Hematopoietic multipotent progenitor cell treated with erythropoietin and hydrocortisone succinate and interleukin-3 and kit ligand, for 15 days (in vitro differentiated cells): ENCODE data around the gene UBR4.
"Not testable (repeated sequence)": the region's sequence is repeated elsewhere in the genome, so short reads cannot be mapped to it uniquely, and the experiment has no call there.

ENCODE experiments used
- DNase-seq: peaks from one replicate; pipeline ENCODE4 v3.0.0-alpha.2; 2015; ENCODE audit warnings: low spot score

Gene UBR4

DNA sequence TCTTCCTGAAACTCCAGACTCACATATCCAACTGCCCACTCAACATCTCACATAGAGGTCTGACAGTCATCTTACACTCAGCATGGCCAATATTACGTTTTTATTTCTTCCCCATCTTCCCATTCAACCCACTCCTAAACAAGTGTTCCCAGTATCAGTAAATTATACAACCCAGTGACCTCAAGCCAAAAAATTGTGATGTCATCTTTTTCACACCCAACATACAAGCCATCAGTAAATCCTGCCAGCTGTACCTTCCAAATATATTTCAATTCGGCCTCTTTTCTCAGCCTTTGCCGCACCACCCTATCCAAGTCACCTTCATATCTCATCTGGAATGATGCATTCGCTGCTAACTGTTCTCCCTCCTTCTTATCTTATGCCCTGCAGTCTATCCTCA lies 19.6 kb downstream of the UBR4 start:
- no peak for DNase-seq

DNA sequence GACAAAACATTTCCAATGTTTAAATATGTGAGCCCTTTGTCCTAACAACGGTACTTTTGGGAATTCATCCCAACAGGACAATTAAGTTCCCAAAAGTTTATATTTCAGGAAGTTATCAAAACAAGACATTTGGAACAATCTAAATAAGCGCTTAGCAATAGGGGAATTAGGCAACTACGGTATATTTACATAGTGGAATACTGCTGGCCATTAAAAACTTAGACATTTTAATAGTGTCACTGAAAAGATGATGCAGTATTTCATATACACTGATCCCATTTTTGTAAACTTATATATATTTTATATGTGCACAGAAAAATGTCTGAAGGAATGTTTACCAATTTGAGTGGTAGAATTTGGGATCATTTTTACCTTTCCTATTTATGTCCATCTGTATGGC lies 20.8 kb downstream of the UBR4 start:
- no peak for DNase-seq

DNA sequence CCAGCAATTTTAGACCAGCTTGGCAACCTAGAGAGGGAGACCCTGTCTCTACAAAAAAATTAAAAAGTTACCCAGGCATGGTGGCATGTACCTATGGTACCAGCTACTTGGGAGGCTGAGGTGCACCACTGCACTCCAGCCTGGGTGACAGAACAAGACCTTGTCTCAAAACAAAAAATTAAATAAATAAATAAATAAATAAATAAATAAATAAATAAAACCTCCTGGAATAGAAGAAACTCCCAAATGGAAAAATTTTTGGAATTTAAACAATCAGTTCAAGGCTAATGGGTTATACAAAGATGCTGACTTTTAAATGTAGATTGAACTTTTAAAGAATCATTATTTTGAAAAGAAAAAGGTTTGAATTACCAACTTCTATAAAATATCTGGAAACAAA lies 22.2 kb downstream of the UBR4 start:
- no peak for DNase-seq

DNA sequence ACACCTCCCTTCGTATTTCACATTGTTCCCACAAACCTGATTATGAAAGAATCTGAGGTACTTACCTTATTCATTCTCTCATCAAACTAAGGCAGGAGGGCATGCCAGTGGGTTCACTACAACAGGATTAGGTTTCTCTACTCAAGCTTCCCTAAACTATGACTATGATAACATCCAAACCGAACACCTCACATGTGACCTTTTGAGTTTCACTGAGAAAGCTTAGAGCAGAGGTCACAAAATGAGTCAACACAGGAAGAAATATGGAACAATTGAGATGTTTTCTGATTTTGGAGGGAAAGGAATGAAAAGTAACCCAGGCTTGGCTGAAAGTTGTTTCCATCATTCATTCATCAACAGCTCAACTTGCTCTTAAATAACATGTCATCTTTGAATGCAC lies 24.1 kb downstream of the UBR4 start:
- no peak for DNase-seq

DNA sequence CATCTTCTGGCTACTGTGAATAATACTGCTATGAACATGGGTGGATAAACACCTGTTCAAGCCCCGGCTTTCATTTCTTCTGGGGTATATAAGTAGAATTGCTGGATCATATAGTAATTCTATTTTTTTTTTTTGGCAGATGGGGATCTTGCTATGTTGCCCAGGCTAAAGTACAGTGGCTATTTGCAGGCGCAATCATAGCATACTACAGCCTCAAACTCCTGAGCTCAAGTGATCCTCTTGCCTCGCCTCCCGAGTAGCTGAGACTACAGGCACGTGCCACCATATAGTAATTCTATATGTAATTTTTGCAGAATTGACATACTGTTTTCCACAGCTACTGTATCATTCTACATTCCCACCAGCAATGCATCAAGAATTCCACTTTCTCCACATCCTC lies 27.8 kb downstream of the UBR4 start:
- DNase-seq = no peak

DNA sequence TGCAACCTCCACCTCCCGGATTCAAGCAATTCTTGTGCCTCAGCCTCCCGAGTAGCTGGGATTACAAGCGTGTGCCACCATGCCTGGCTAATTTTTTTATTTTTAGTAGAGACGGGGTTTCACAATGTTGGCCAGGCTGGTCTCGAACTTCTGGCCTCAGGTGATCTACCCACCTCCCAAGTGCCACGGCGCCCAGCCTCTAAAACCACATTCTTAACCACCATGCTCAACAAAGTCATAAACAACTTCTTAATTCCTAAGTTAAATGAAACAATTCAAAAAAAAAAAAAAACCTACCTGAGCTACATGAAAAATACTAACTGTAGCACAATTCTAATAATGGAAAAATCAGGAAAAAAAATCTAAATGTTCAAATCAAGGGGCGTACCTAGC lies 29.8 kb downstream of the UBR4 start:
- not testable (repeated sequence) for DNase-seq

DNA sequence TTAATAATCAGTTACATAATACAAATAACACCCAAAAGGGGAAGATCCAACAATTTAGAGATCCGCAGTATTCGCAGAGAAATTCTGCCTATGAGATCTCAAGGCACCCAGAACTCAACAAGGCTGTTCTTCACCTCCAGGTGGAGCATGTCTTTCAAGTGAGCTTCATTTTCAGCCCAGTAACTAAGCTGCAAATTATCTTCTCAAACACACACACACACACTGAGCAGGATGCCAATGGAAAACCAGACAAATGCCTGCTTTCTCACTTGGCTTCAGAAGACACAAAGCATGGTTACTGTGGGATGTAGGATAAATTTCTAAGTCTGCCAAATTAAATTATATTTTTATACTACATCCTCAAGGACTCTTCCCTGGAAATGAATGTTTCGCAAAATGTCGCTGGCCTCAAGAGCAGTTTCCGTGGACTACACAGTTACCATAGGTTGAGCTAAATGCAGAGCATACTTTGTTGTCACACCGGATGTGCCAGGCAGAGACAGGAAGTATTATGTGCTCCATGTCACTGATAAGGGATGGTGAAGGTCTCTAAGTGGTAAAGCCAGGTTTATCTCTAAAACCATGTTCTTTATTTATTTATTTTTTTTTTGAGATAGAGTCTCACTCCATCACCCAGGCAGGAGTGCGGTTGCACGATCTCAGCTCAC lies 30.3 kb downstream of the UBR4 start:
- DNase-seq = peak; percentile 67

DNA sequence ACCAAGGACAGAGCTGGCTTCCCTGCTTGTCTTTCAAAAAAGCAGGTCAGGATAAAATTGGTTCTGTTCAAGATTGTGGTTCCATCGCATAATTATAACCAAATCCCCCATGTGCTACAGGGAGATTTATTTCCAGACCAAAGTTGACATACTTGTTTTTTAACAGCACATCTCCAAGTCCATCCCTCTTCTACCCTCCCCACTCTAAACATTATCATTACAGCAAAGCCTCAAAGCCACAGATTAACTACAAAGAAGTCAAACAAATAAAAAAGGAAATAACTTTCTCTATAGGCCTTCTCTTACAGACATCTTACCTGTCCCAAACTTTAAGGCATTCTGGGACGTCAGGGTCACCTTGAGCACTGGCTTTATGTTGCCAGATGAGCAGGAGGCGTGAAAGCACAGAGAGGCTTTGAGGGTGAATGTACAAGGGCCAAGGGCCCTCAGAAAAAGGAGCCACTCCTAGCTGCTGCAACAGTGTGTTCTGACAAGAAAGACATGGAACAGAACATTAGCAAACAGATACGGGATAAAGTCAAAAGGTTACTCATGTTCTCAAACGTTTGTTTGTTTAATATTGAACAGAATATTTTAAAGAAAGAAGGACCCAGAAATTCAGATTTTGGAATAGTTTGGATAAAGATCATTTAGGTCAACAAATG lies 31.2 kb downstream of the UBR4 start:
- no peak for DNase-seq

DNA sequence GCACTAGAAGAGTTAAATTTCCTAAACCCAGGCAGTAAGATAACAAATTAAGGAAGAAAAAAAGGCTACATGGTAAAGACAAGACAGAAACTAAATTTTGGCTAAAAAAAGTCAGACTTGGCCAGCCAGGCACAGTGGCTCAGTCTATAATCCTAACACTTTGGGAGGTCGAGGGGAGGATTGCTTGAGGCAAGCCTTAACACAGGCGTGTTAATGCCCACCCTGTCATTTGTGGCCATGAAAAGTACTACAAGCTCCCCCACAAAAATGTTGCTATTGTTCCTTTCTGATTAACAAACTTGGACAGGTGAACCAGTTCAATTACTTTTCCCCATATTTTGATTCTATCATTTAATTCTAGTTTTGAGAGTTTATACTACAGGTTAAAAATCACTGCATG lies 32.3 kb downstream of the UBR4 start:
- DNase-seq = no peak

DNA sequence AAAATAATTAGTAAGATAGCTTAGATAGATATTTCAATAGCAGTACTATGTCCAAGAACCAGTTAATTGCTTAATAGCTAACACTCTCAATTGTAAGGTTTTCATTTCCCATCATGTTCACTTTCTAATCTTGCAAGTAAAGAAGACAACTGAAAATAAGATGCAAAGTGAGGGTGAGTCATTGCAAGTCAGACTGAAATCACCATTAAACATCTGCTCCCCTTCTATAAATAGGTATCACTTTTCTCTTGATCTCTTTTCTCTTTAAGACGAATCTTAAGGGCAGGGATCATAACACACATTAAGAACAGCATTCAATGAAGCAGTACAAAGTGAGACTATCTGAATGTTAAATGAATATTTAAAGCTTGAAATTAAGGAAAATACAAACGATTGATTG lies 40.4 kb downstream of the UBR4 start:
- DNase-seq = no peak

DNA sequence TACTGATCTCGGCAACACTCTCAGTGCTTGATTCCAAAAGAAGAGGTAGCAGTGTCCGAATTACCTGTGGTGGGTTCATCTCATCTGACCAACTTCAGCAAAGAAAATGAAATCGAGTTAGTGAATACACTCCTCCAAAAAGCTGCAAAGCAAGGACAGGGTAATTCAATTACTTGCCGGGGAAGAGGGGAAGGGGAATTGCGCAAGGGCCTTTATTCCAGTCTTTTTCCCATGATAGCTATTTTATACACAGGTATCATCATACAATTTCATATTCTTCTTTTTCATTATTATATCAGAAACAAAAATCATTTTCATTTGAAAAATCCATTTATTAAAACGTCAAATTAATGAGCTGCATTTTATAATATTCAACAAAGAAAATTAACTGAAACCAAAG lies 42.9 kb downstream of the UBR4 start:
- DNase-seq = no peak

DNA sequence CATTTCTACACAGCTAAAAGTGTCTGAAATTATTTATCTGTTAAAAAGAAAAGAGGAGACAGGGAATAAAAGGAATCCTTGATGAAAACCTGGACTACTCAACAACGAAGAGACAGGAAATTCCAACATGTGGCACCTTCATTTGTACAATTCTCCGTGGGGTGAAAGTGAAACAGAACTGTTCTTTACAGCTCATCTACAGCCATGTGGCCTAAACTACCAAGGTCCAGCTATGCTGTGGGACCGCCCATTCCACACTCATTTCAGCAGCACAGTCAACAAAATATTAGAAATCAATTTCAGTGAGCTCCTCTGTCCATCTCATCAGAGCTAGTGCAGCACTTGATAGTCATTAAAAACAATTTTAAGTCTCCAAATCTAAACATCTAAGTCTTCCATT lies 44.0 kb downstream of the UBR4 start:
- DNase-seq = no peak

DNA sequence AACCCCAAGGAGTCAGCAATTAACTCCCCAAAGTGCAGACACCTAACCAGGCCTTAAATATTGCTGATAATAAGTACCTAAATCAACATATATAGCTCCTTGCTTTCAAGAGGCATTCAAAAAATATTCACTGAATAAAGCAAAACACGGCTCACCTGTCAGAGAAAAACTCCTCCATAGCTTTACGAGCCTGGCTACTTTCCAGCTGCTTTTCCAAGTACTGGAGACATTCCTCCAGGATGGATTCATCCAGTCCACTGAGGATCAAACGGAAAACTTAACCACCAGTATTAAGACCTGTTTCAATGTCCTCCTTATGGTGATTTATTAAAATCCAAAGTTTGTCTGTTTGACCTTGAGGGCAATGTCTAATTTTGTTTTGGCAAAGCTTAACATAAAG lies 44.6 kb downstream of the UBR4 start:
- no peak for DNase-seq

DNA sequence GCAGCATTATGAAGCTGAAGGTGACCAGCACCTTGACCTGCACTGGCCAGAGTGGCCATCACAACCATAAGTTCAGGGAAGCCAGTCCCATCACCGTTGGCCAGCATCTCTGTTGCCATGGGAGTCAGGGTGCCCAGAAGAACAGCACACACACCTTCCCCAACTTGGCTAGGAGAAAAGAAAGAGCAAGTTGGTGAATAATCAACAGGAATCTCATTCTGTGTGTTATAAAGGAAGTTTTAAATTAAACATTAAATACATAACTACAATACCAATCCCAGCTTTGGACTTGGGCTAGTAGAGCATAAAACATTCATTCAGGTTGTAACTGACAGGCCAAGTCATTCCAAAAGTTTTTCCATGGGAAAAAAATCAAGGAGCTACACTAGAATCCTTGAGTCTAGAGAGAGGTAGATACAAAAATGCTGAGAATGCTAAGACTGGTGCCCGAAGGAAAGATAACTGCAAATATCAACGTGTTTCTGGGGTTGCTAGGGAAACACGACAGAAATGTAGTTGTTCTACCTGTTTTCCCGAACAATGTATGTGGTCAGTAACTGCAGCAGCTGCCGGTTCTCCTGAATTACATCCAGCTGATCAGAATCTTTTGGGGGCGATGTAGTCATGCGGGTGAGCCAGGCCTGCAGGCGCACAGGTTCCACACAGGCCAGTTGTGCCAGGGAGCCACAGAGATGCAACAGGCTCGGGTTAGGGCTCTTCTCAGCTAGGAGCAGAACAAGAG lies 45.6 kb downstream of the UBR4 start:
- DNase-seq = no peak

DNA sequence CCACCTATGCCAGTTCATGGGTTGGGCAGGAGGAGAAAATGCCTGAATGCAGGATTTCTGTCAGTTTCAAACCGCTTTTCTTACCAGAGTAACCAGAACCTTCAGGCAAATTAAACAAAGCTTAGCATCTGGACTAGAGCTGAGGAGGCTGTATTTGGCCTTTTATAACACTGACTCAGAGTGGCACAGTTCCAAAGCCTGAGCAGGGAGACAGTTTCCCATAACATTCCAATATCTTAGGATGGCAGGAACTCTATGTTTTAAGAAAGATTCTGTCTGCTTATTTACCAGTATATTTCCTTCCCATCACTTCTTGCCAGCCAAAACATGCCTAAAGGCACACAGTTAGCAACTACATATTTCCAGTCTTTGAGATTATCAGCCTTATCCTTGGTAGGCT lies 46.8 kb downstream of the UBR4 start:
- DNase-seq = no peak

DNA sequence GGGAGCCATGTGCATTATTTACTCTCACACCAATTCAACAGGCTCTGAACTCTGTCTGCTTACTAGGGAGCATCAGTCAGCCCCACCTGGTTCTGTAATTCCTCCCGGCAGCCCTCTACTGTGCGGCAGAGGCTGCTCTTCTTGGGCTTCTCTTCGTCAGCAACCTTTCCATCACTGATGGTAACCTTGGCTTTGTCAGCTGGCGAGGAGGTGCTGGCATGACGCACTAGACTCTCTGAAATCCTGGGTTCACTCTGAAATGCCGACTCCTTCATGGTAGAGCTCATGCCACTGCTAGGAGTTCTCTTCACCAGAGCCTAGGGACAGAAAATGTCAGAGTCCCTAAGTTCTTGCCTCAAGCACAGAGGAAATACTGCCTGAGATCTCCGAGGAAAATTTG lies 49.2 kb downstream of the UBR4 start:
- DNase-seq = no peak

DNA sequence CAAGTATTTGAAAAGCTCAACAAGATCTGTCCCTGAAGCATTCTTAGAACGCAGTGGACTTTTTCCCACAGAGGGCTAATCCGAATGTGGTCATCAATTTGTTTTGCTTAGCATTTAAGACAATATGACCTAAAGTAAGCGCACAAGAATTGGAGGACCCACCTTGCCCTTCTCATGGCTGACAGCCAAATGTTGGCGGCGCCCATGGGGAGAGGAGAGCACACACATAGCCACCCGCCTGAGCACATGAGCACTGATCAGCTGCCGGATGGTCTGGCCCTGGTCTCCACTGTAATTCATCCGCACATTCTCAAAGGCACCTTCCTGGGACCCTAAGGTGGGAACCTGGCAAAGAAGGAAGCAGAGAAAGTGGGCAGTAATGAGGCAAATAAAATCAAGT lies 52.4 kb downstream of the UBR4 start:
- DNase-seq = no peak

DNA sequence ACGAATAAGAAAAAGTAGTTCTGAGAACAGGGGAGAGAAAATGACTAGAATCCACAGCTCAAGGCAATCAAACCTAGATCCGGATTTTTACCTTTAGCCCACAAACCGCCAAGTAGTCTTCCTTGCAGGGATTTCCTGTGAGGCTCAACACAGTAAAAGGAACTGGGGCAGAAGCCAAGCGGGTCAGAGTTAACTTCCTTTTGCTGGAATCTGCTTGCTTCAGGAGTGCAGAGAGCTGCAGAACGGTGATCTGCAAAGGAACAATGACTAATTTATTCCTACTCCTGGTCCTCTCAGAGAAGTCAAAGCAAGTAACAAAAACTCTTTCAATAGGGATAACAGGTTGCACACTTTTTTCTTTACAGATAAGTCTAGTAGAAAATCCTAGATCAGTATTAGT lies 53.4 kb downstream of the UBR4 start:
- no peak for DNase-seq

DNA sequence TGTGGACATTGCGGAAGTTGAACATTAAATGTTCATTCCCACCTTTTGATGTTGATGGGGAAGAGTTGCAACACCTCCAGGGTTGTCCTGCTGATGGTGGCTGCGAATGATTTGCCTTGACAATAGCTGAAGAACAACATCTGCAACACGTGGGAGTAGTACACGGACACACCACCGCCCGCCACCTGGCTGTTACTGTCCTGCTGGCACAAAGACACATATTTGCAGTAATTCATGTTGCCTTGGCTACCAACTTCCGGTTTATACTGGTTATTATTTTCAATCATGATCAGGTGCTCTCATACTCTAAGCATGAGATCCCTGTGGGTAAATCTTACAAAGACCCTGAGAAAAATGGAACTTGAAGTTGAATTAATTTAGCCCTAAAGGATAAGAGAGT lies 55.2 kb downstream of the UBR4 start:
- DNase-seq = no peak

DNA sequence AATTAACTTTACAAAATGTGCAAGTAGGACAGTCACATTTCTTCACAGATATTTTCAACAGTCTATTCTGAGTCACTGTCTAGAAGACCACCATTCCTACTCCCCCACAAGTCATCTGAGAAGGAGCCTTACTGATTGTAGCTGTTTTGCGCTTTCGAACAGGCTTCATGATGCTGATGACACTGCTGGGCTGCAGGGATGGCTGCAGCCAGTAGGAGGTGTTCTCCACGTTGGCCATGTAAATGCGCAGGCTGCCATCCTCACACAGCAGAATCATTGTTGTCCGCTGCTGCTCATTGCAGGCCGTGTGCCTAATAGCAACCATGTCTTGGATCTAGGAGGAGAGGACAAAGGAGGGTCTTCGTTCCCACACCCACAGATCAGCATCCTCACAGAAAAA lies 56.9 kb downstream of the UBR4 start:
- no peak for DNase-seq

DNA sequence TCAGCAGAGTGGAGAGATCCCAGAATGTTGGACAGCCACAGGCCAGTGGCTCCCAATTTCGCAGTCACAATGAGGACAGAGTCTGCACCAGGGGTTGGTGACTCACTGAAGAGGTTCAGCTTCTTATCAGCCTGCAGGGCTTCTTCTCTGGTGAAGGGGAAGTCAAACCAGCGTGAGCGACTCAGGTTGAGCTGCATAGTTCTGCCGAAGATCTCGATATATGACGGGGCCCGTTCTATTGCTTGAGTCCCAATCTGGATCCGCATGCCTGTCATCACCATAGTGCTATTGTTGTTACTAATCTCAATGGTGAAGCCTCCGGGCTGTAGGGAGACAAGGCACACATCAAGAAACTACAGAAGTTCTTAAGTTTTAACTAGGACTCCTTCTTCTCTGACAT lies 58.5 kb downstream of the UBR4 start:
- DNase-seq = no peak

DNA sequence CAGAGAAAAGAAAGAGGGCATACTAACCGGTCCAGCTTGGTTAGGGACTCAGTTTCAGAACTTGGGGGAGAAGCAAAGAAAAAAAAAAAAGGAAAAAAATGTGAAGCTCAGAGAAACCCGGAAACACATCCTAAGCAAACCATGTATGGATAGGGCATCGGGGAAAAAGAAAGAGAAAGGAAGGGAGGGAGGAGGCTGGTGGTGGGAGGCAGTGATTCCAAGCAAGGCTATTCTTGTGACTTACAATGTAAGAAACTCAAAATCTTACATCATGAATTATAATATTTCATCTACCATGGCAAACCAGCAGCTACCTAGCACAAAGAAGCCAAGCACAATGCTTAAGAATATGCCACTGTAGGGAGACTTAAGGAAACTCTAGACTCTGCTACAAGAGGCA lies 60.3 kb downstream of the UBR4 start:
- DNase-seq = no peak

DNA sequence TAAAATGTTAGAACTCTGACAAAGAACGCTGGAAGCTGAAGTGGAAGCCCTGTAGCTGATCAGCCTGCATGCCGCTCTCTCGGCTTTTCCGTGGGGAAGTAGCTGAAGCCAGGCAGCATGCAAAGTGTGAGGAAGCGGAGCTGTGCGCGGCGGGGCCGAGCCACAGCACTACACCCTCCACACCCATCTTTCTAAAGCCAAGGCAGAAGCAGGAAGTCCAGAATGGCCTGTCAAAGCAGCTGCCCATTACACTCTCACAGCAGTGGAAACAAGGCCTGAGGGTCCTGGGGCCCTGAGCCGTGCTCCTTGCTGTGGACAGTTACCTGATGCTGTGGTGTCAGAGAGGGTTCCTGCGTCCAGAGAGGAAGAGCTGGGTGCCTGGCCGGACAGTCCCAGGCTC lies 69.6 kb downstream of the UBR4 start:
- no peak for DNase-seq

DNA sequence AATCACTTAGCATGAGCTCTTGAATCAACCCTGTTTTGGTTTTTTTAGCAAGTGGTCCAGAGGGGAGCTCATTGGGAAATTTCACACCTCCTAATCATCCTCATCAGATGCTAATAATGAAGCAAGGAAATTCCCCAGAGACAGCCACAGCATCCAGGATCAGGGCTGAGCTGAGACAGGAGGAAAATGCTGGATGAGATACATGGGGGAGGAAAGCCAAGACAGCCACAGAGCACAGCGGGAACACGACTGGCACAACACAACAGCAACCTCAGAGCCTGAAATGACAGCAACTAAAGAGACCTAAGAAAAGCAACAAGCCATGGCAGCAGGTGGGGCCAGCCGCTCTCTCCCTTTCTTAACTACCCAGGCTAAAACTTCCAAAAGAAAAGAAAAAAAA lies 70.4 kb downstream of the UBR4 start:
- DNase-seq = no peak
